HFF-Myc (cell line): Measurements from ENCODE around the gene CDC6.
"Not testable (repeated sequence)": the region's sequence is repeated elsewhere in the genome, so short reads cannot be mapped to it uniquely, and the experiment has no call there.

Source experiments
- DNase-seq: peaks from one replicate; pipeline ENCODE4 v3.0.0-alpha.2; 2011; ENCODE audit warnings: low read depth; ENCODE audit errors: extremely low read depth
- H3K4me3 ChIP-seq: replicated peaks from 2 replicates; pipeline ENCODE4 v1.5.1; 2011; ENCODE audit warnings: low read depth, mild to moderate bottlenecking, control low read depth, low read length
- CTCF ChIP-seq: IDR thresholded peaks from 2 replicates; pipeline ENCODE4 v1.5.1; 2012; ENCODE audit warnings: mild to moderate bottlenecking, low read depth, low read length, control low read depth; ENCODE audit errors: missing control alignments

Gene CDC6

GRCh38 chr17:40303708-40304551 lies 16.3 kb downstream of the CDC6 start:
- no peak for TF ChIP-seq CTCF
- H3K4me3 ChIP-seq: no peak overlapping the region
- no peak for DNase-seq

- DNase-seq, H3K4me3 ChIP-seq: not testable (repeated sequence)
Observed at GRCh38 chr17:40304552-40304863, 16.8 kb downstream of the CDC6 start.

GRCh38 chr17:40304866-40305265 lies 17.2 kb downstream of the CDC6 start:
- DNase-seq: not testable (repeated sequence)

GRCh38 chr17:40306395-40306794 lies 18.7 kb downstream of the CDC6 start:
- TF ChIP-seq CTCF: no peak
- no peak for DNase-seq
- H3K4me3 ChIP-seq: no peak overlapping the region

More at GRCh38 chr17:40304866-40305265, 17.2 kb downstream of the CDC6 start:
- not testable (repeated sequence) for H3K4me3 ChIP-seq

- TF ChIP-seq CTCF: no peak
- DNase-seq: no peak
- no peak overlapping the region; the same call in 1 of the 2 replicates for H3K4me3 ChIP-seq
Observed at GRCh38 chr17:40307001-40307730, 19.5 kb downstream of the CDC6 start.

- H3K4me3 ChIP-seq: no peak overlapping the region
- DNase-seq: no peak
- TF ChIP-seq CTCF: no peak
Observed at GRCh38 chr17:40307740-40308239, 20.1 kb downstream of the CDC6 start.

- peak within 1 kb of the TSS; percentile 20 for H3K4me3 ChIP-seq
- no peak for TF ChIP-seq CTCF
- no peak for DNase-seq
Observed at GRCh38 chr17:40309031-40309948, 21.6 kb downstream of the CDC6 start, which contains the start of gene RARA. Gene RARA (plus strand): TSS chr17:40309180. CDS start chr17:40331219, 22,039 bp downstream.
